Small intestine (tissue), 7 donors: ENCODE data around the gene UBE2G2. TPM values are rescaled to one million over a fixed set of nuclear protein-coding genes. Genes with fewer than 3 reads are reported as not detected.

Experiments
- DNase-seq, 2 donors: peaks; one replicate each; pipeline versions ENCODE4 v3.0.0 to v3.0.0-alpha.2; 2013
- FAIRE-seq: peaks from 2 replicates; lab custom pipeline; 2012; peaks lifted over from hg19 to GRCh38; lab: Jason Lieb, UNC
- H3K27ac ChIP-seq, 3 donors: one replicate each; pipeline ENCODE4 v1.5.1; 2013; ENCODE audit warnings: low read length in 2 of 3, mild to moderate bottlenecking in 2 of 3, control low read depth in 1 of 3, inconsistent platforms in 1 of 3, low read depth in 1 of 3, moderate library complexity in 1 of 3
- H3K27me3 ChIP-seq, 3 donors: one replicate each; pipeline ENCODE4 v1.6.1; 2013; ENCODE audit warnings: low read length in 3 of 3, inconsistent platforms in 1 of 3; ENCODE audit not compliant: control insufficient read depth in 3 of 3, insufficient read depth in 3 of 3
- H3K36me3 ChIP-seq, 3 donors: one replicate each; pipeline ENCODE4 v1.6.1; 2013; ENCODE audit warnings: low read length in 3 of 3, inconsistent platforms in 1 of 3, low read depth in 1 of 3, mild to moderate bottlenecking in 1 of 3, moderate library complexity in 1 of 3; ENCODE audit not compliant: control insufficient read depth in 3 of 3, insufficient read depth in 2 of 3
- H3K4me1 ChIP-seq, 3 donors: one replicate each; pipeline ENCODE4 v1.6.1; 2013; ENCODE audit warnings: low read length in 2 of 3, inconsistent platforms in 1 of 3, low read depth in 1 of 3, mild to moderate bottlenecking in 1 of 3, moderate library complexity in 1 of 3; ENCODE audit not compliant: control insufficient read depth in 3 of 3, insufficient read depth in 2 of 3
- H3K4me3 ChIP-seq, 3 donors: one replicate each; pipeline ENCODE4 v1.5.1; 2013; ENCODE audit warnings: low read length in 3 of 3, control low read depth in 1 of 3, inconsistent platforms in 1 of 3, low read depth in 1 of 3, mild to moderate bottlenecking in 1 of 3, moderate library complexity in 1 of 3
- H3K9me3 ChIP-seq, 2 donors: one replicate each; pipeline ENCODE4 v1.6.1; 2013; ENCODE audit warnings: low read depth in 1 of 2, low read length in 1 of 2; ENCODE audit not compliant: control insufficient read depth in 2 of 2, insufficient read depth in 1 of 2
- WGBS, 3 donors: extraction: QIAGEN DNeasy Blood & Tissue Kit; methylation state at CpG; one replicate each; pipeline ENCODE4 v1.1.7; 2013; 5-methylcytosine and 5-hydroxymethylcytosine counted together
- polyA plus RNA-seq, 4 donors: library from polyadenylated mRNA; stranded (reverse) in 3 of 4; unstranded in 1 of 4; fragments of 200-250 nt in 3 of 4; fragments of 120-200 nt in 1 of 4; gene quantifications; one replicate each; pipeline versions ENCODE4 v1.2.1 to v1.2.3, GENCODE V29; 2013
- donor health status: healthy with polysubstance abuse.
- donor health status: control.
- donor health status: control.
- donor health status: Bipolar disorder and iron deficiency.
- donor health status: healthy.

Gene UBE2G2
- polyA plus RNA-seq, 4 donors, result 30.0 to 75.4 (median 38.7) TPM

- H3K27me3 ChIP-seq, result no peaks in the 10 kb centered on the region
- WGBS, 3 donors, result 90 to 96% (median 91%) methylated on average over 22 of the region's 22 CpGs
- H3K9me3 ChIP-seq, result no peaks in the 10 kb centered on the region
- no peak for FAIRE-seq
- no peak overlapping the region for H3K27ac ChIP-seq
- H3K4me3 ChIP-seq, result no peak overlapping the region
- no peak for DNase-seq
- no peaks in the 10 kb centered on the region for H3K4me1 ChIP-seq
- no peaks in the 10 kb centered on the region for H3K36me3 ChIP-seq
These were observed 41.9 kb downstream of the UBE2G2 start for GRCh38 chr21:44759628-44760285.

- H3K27ac ChIP-seq, result no peak overlapping the region
- H3K9me3 ChIP-seq, result no peaks in the 10 kb centered on the region
- no peaks in the 10 kb centered on the region for H3K4me1 ChIP-seq
- no peaks in the 10 kb centered on the region for H3K36me3 ChIP-seq
- DNase-seq (no peak), FAIRE-seq (no peak)
- 64 to 74% (median 72%) methylated on average over 25 to 26 of the region's 26 CpGs for WGBS, 3 donors
- H3K4me3 ChIP-seq, result no peak overlapping the region
- H3K27me3 ChIP-seq, result no peaks in the 10 kb centered on the region
These were observed 42.6 kb downstream of the UBE2G2 start for GRCh38 chr21:44758781-44759627.

DNA sequence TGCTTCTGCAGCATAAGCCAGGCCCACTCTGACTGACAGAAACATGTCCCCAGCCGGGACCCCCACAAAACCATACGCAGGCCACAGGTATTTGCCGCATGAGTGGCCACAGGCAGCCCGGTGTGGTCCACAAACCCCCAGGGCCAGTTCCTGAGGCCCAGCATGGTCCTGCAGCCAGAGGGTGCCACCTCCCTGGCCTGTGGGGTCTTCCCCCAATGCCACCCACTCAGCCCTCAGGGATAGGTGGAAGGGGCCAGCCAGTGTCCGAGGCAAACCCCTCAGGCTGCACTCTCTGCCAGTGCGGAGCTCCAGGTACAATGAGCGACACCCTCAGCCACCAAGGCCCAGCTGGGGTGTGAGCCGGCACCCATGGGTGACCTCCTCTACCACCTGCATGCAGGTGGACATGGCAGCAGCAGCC lies 43.5 kb downstream of the UBE2G2 start:
- H3K4me3 ChIP-seq, result no peak overlapping the region
- FAIRE-seq (no peak), DNase-seq (no peak)
- H3K27ac ChIP-seq, result no peak overlapping the region
- H3K36me3 ChIP-seq, result no peaks in the 10 kb centered on the region
- WGBS, 3 donors, result 94 to 95% (median 95%) methylated on average over 8 of the region's 8 CpGs
- H3K4me1 ChIP-seq, result no peaks in the 10 kb centered on the region
- H3K9me3 ChIP-seq, result no peaks in the 10 kb centered on the region
- H3K27me3 ChIP-seq, result no peaks in the 10 kb centered on the region

GRCh38 chr21:44757731-44758130 lies 43.9 kb downstream of the UBE2G2 start:
- DNase-seq (no peak), FAIRE-seq (no peak)
- WGBS, 3 donors, result 81 to 85% (median 83%) methylated on average over 5 to 6 of the region's 6 CpGs
- Histone ChIP-seq H3K36me3 (no peaks in the 10 kb centered on the region), H3K4me3 (no peak overlapping the region), H3K27ac (no peak overlapping the region), H3K9me3 (no peaks in the 10 kb centered on the region), H3K4me1 (no peaks in the 10 kb centered on the region), H3K27me3 (no peaks in the 10 kb centered on the region)

- DNase-seq (no peak), FAIRE-seq (no peak)
- H3K27ac ChIP-seq, result no peak overlapping the region
- H3K4me3 ChIP-seq, result no peak overlapping the region
- 84 to 91% (median 89%) methylated on average over 23 of the region's 23 CpGs for WGBS, 3 donors
- H3K36me3 ChIP-seq, result no peaks in the 10 kb centered on the region
- H3K27me3 ChIP-seq, result no peaks in the 10 kb centered on the region
- H3K4me1 ChIP-seq, result no peaks in the 10 kb centered on the region
- no peaks in the 10 kb centered on the region for H3K9me3 ChIP-seq
These were observed 45.0 kb downstream of the UBE2G2 start for GRCh38 chr21:44756423-44757185.

DNA sequence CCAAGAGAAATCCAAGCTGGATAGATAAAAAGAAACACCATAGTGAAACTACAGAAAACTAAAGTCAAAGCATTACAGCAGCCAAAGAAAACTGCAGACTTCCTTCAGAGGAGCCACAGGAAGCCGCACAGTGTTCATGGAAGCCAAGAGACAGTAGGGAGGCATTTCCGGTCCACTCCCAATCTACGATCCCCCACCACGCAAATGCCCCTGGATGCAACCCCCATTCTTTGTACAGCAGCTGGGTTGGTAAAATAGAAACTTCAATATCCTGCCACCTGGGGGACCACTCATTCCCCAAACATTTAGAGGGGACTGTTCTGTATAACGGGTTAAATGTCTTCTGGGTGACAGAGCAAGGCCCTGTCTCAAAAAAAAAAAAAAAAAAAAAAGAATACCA lies 46.4 kb downstream of the UBE2G2 start:
- DNase-seq, result peak in 1 of 2 donors; percentile 25
- no peaks in the 10 kb centered on the region for H3K27me3 ChIP-seq
- no peak for FAIRE-seq
- H3K36me3 ChIP-seq, result no peaks in the 10 kb centered on the region
- 69 to 90% (median 83%) methylated on average over 5 of the region's 5 CpGs for WGBS, 3 donors
- no peaks in the 10 kb centered on the region for H3K9me3 ChIP-seq
- no peak overlapping the region for H3K4me3 ChIP-seq
- H3K4me1 ChIP-seq, result no peaks in the 10 kb centered on the region
- H3K27ac ChIP-seq, result no peak overlapping the region

DNA sequence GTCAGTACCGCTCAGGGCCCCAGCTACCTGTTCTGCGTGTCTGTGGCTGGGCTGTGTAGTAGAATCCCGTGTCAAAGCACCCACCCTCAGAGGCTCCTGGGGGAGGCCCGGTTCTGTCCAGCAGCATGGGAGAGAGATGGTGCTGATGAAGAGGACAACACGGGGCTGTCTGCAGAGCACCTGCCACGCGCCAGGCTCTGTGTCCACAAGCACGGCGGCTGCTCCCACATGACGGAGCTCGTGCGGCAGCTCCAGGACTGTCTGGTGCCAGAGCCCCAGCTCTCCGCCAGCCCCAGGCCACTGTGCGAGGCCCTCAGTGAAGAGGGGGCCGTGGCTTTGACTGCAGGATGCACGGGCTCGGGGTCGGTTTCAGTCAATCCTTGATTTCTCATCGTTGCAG lies 48.3 kb downstream of the UBE2G2 start:
- WGBS, 3 donors, result 25 to 79% (median 56%) methylated on average over 19 of the region's 19 CpGs
- no peak for DNase-seq
- Histone ChIP-seq H3K4me3 (no peak overlapping the region), H3K27me3 (peaks cover 0 to 14% (median 0%) of the 10 kb centered on the region in 3 donors), H3K4me1 (no peaks in the 10 kb centered on the region), H3K9me3 (no peaks in the 10 kb centered on the region), H3K36me3 (no peaks in the 10 kb centered on the region), H3K27ac (no peak overlapping the region)
- no peak for FAIRE-seq

- no peak overlapping the region for H3K27ac ChIP-seq
- 16 to 59% (median 32%) methylated on average over 11 of the region's 11 CpGs for WGBS, 3 donors
- no peaks in the 10 kb centered on the region for H3K36me3 ChIP-seq
- no peaks in the 10 kb centered on the region for H3K4me1 ChIP-seq
- DNase-seq (peak in 1 of 2 donors; percentile 71), FAIRE-seq (no peak)
- H3K4me3 ChIP-seq, result no peak overlapping the region
- peaks cover 0 to 14% (median 0%) of the 10 kb centered on the region in 3 donors for H3K27me3 ChIP-seq
- no peaks in the 10 kb centered on the region for H3K9me3 ChIP-seq
These were observed 48.9 kb downstream of the UBE2G2 start for GRCh38 chr21:44752671-44753235.
